Stimulated activated naive B cell treated with anti-CD40 and anti-IgM and Interleukin-4, amounts not matched to agents 10 μg/mL and 1 μg/mL and 100 μg/mL, for 72 hours (primary cell): Measurements from ENCODE around the gene ALKBH4.

Experiments
- ATAC-seq, 2 donors: fragments of 150-1000 bp; cut with Tn5 transposase; replicated peaks; 2 replicates each; pipeline ENCODE4 v1.10.0; 2021; ENCODE audit warnings: moderate library complexity in 1 of 2
- DNase-seq: peaks from one replicate; pipeline ENCODE4 v3.0.0; 2021
- H3K27ac Mint-ChIP-seq: one replicate; pipeline ENCODE4 v1.8.0; 2022; ENCODE audit warnings: mild to moderate bottlenecking, mixed read lengths
- H3K27me3 Mint-ChIP-seq, 2 donors: one replicate each; pipeline ENCODE4 v1.8.0; 2022; ENCODE audit warnings: mixed read lengths in 2 of 2
- H3K36me3 Mint-ChIP-seq, 2 donors: one replicate each; pipeline ENCODE4 v1.8.0; 2022; ENCODE audit warnings: mixed read lengths in 2 of 2, mild to moderate bottlenecking in 1 of 2
- H3K4me1 Mint-ChIP-seq, 2 donors: one replicate each; pipeline ENCODE4 v1.8.0; 2022; ENCODE audit warnings: mixed read lengths in 2 of 2, mild to moderate bottlenecking in 1 of 2
- H3K4me3 Mint-ChIP-seq, 2 donors: one replicate each; pipeline ENCODE4 v1.8.0; 2022; ENCODE audit warnings: mild to moderate bottlenecking in 2 of 2, mixed read lengths in 2 of 2, moderate library complexity in 1 of 2
- H3K9me3 Mint-ChIP-seq, 2 donors: one replicate each; pipeline ENCODE4 v1.8.0; 2022; ENCODE audit warnings: mixed read lengths in 2 of 2, mild to moderate bottlenecking in 1 of 2

Gene ALKBH4

GRCh38 chr7:102432442-102433218 lies 32.0 kb downstream of the ALKBH4 start:
- DNase-seq (no peak), ATAC-seq (peak; percentile 59 to 70)
- H3K9me3 Mint-ChIP-seq = peaks cover 0 to 2% of the 10 kb centered on the region in 2 donors
- peaks cover 39 to 72% of the 10 kb centered on the region in 2 donors for H3K4me1 Mint-ChIP-seq
- H3K27me3 Mint-ChIP-seq = no peaks in the 10 kb centered on the region
- H3K27ac Mint-ChIP-seq = peak overlapping the region; percentile 93
- peaks cover 24 to 35% of the 10 kb centered on the region in 2 donors for H3K36me3 Mint-ChIP-seq
- H3K4me3 Mint-ChIP-seq = peak overlapping the region; percentile 71 to 72

DNA sequence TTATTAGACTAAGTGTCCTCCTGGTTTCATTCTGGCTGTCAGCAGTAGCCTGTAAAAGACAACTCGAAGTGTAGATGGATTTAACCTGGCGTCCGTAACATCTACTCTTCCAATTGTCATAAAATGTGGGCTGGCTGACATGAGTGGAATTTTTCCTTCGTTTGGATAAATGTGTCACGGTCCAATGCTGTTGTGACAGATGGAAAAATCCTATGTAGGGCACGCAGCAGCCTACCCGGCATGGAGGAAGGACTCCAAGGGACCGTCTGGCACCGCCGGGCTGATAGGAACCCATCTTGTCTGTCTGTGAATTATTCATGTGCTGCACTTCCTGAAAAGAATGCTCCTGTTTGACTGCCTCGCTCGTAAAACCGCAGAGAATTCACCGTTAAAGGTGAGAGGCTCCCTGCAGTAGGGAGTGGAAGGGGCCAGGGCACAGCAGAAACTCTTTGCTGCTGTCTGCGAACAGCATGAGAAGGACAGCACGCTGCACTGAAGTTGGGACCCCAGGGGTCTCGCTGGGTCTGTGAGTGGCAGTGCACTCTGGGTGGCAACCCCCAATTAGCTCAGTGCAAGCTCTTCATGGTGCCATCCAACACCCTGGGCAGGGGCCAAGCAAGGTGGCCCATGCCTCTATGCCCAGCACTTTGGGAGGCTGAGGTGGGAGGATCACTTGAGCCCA lies 32.9 kb downstream of the ALKBH4 start:
- DNase-seq = no peak

DNA sequence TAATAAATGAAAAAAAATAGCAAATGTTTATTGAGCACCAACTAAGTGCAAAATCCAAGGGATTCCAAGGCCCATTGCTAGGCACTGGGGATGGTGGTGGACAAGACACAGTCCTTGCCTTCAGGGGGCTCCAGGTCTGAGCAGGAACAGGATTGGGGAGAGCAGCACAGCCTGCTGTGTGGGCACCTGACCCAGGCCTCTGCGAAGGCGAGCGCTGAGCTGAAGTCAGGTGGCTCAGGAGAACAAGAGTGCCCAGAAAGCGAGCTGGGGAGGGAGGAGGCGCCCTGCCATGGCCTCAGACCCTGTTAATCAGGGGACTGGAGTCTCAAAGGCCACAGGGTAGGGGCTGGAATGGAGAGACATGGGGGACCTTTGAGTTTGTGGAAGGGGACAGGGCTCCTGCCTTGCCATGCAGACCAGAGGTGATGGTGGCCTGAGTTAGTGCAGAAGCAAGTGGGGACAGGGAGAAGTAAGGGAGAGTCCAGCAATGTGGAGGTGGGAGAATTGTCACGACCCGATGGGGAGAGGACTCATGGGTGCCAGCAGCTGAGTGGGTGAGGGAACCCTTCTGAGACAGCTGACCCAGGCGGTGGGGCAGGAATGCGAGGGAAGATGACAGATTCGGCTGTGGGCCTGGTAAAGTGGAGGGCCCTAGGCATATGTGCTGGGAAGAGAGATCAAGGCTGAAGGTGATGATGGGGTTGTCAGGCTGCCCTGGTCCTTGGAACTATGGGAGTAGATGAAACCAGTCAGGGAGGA lies 35.3 kb downstream of the ALKBH4 start:
- DNase-seq (no peak), ATAC-seq (no peak)
- Mint-ChIP-seq H3K27me3 (no peaks in the 10 kb centered on the region), H3K27ac (peak overlapping the region; percentile 92), H3K9me3 (peaks cover 0 to 2% of the 10 kb centered on the region in 2 donors), H3K4me3 (peak overlapping the region; percentile 4 to 25), H3K36me3 (peaks cover 16 to 33% of the 10 kb centered on the region in 2 donors), H3K4me1 (peaks cover 51 to 76% of the 10 kb centered on the region in 2 donors)

More for the DNA sequence above, 32.9 kb downstream of the ALKBH4 start:
- Mint-ChIP-seq H3K27me3 (no peaks in the 10 kb centered on the region), H3K4me3 (peak overlapping the region; percentile 71 to 75), H3K27ac (peak overlapping the region; percentile 97), H3K4me1 (peaks cover 44 to 76% of the 10 kb centered on the region in 2 donors), H3K36me3 (peaks cover 24 to 34% of the 10 kb centered on the region in 2 donors), H3K9me3 (peaks cover 0 to 2% of the 10 kb centered on the region in 2 donors)
- peak; percentile 49 to 53 for ATAC-seq

GRCh38 chr7:102427019-102427405 lies 37.7 kb downstream of the ALKBH4 start:
- peak overlapping the region; percentile 83 for H3K4me3 Mint-ChIP-seq
- ATAC-seq (no peak), DNase-seq (no peak)
- H3K27me3 Mint-ChIP-seq = no peaks in the 10 kb centered on the region
- H3K36me3 Mint-ChIP-seq = peaks cover 18 to 39% of the 10 kb centered on the region in 2 donors
- H3K9me3 Mint-ChIP-seq = peaks cover 0 to 2% of the 10 kb centered on the region in 2 donors
- peak overlapping the region; percentile 100 for H3K27ac Mint-ChIP-seq
- peaks cover 59 to 83% of the 10 kb centered on the region in 2 donors for H3K4me1 Mint-ChIP-seq

DNA sequence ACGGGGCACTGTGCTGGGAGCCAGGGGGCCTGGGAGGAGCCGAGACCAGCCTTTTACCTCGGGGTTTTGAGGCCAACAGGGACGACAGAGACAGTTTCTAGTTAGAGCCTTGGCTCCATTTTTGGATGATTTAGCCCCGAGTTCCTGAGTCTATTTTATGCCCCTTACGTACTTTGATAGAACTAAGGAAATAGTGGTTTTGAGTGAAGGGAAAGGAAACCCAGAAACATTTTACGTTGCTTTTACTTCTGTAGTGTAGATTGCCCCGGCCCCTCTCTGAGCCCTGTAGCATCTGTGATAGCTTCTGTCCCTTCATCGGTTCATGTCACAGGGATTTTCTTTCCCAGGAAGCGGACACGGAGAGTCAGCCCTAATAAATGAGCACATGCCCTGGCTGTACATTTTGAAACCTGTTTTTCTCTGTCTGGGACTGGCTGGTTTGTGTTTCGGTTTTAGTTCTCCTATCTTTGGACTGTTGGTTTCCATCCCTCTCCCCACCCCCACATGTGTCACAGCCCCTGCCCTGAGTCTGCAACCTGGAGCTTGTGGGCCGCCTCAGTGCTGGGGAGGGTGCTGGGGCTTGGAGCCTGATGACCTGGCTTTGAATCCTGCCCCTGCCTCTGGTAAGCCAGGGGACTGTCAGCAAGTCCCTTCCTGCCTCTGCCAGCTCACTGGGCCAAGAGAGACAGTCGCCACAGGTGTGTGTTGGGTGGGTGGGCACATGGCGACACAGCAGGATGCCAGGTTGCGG lies 38.2 kb downstream of the ALKBH4 start:
- peak overlapping the region; percentile 100 for H3K27ac Mint-ChIP-seq
- DNase-seq = peak; percentile 81
- H3K4me1 Mint-ChIP-seq = peaks cover 54 to 78% of the 10 kb centered on the region in 2 donors

DNA sequence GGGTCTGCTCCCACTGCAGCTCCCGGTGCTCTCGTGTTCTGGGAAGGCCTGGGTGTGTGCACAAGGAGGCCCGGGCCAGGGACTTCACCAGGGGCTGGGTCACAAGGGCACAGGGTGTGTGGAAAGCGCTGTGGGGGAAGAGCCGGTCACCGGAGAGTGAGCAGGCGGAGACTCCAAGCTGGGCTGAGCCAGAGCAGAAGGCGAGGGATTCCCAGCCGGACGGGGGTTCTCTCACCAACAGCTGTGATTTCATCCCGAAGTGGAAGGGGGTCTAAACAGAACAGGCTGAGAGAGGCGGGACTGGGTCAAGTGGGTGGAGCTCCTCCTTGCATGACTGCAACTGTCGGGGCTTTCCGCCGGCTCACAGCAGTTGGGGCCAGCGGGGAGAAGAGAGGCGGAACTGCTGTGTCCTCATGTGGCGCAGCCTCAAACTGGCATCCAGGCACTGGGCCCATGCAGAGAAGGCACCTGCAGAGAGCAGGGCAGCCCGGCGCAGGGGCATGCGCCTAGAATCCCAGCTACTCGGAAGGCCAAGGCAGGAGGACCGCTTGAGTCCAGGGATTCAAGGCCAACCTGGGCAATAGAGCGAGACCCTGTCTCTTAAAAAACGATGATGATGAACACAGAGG lies 38.9 kb downstream of the ALKBH4 start:
- Mint-ChIP-seq H3K27me3 (no peaks in the 10 kb centered on the region), H3K27ac (peak overlapping the region; percentile 100), H3K4me1 (peaks cover 54 to 77% of the 10 kb centered on the region in 2 donors), H3K4me3 (peak overlapping the region; percentile 83), H3K36me3 (peaks cover 22 to 46% of the 10 kb centered on the region in 2 donors), H3K9me3 (peaks cover 0 to 2% of the 10 kb centered on the region in 2 donors)
- peak; percentile 82 for ATAC-seq
- DNase-seq = peak; percentile 91

More for the DNA sequence above, 38.2 kb downstream of the ALKBH4 start:
- peak; percentile 71 to 76 for ATAC-seq
- Mint-ChIP-seq H3K27me3 (no peaks in the 10 kb centered on the region), H3K36me3 (peaks cover 18 to 42% of the 10 kb centered on the region in 2 donors), H3K4me3 (peak overlapping the region; percentile 83), H3K9me3 (peaks cover 0 to 2% of the 10 kb centered on the region in 2 donors)

DNA sequence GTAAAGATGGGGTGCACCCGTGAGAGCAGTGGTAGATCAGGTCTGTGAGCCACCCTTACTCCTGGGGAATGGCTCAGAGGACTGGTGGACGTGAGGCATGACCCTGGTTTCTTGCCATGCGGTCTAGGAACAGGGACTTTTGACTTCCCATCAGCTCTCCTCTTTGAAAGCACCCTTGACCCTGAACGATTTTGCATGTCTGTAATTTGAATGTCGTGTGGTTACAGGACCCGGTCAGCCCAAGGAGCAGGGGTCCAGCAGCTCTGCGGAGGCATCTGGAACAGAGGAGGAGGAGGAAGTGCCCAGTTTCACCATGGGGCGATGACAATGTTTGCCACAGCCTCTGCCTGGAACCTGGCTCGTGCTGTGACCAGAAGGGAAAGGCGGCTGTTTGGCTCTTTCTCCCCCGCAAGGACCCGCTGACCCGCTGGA lies 39.9 kb downstream of the ALKBH4 start:
- Mint-ChIP-seq H3K36me3 (peaks cover 22 to 49% of the 10 kb centered on the region in 2 donors), H3K4me1 (peaks cover 59 to 77% of the 10 kb centered on the region in 2 donors), H3K27me3 (no peaks in the 10 kb centered on the region), H3K27ac (peak overlapping the region; percentile 100), H3K4me3 (peak overlapping the region; percentile 83), H3K9me3 (peaks cover 0 to 2% of the 10 kb centered on the region in 2 donors)
- DNase-seq (no peak), ATAC-seq (peak; percentile 2 to 4)

- Mint-ChIP-seq H3K27me3 (no peaks in the 10 kb centered on the region), H3K36me3 (peaks cover 25 to 49% of the 10 kb centered on the region in 2 donors), H3K4me3 (peak overlapping the region; percentile 83), H3K9me3 (no peaks in the 10 kb centered on the region), H3K27ac (peak overlapping the region; percentile 100), H3K4me1 (peaks cover 57 to 77% of the 10 kb centered on the region in 2 donors)
- DNase-seq (no peak), ATAC-seq (no peak)
Observed at GRCh38 chr7:102424129-102424551, 40.5 kb downstream of the ALKBH4 start.

DNA sequence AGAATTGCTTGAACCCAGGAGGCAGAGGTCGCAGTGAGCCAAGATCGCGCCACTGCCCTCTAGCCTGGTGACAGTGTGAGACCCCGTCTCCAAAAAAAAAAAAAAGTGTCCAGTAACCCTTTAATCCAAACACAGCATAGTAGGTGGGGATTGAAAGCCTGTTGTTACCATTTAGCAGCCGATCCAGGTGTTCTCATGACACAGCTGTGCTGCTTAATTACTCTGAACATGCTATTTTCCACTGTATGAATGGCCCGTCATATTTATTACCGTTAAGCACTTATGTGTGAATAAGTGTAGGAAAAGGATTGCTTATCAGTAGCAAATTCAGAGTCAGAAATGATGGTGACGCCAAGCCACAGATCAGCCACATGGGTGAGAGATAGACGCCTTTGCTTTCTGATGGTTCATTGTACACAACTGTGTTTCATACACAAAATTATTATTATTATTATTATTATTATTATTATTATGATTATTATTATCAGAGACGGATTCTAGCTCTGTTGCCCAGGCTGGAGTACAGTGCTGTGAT lies 42.9 kb downstream of the ALKBH4 start:
- Mint-ChIP-seq H3K36me3 (peaks cover 31 to 56% of the 10 kb centered on the region in 2 donors), H3K9me3 (peaks cover 0 to 1% of the 10 kb centered on the region in 2 donors), H3K27ac (peak overlapping the region; percentile 83), H3K4me1 (peaks cover 61 to 84% of the 10 kb centered on the region in 2 donors), H3K27me3 (no peaks in the 10 kb centered on the region), H3K4me3 (no peak overlapping the region)
- ATAC-seq = no peak
- no peak for DNase-seq

- Mint-ChIP-seq H3K27me3 (no peaks in the 10 kb centered on the region), H3K27ac (peak overlapping the region; percentile 16), H3K4me3 (no peak overlapping the region), H3K36me3 (peaks cover 35 to 45% of the 10 kb centered on the region in 2 donors), H3K9me3 (peaks cover 0 to 1% of the 10 kb centered on the region in 2 donors), H3K4me1 (peaks cover 48 to 72% of the 10 kb centered on the region in 2 donors)
- ATAC-seq (peak in 1 of 2 donors; percentile 31), DNase-seq (no peak)
Observed at GRCh38 chr7:102418592-102418991, 46.1 kb downstream of the ALKBH4 start.

DNA sequence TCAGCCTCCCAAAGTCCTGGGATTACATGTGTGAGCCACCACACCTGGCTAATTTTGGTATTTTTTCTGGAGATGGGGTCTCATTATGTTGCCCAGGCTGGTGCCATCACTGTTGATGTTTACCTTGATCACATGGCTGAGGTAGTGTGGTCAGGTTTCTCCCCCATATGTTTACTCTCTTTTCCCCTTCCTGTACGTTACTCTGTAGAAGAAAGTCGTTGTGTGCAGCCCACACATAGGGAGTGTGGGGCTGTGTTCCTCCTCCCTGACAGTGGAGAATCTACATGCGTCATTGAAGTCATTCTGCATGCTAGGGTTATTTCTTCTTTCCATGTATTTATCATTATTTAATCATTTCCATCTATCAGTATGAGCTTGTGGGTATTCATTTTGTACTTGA lies 47.6 kb downstream of the ALKBH4 start:
- H3K27ac Mint-ChIP-seq = peak overlapping the region; percentile 96
- DNase-seq = peak; percentile 24
- peak overlapping the region; percentile 29 to 52 for H3K4me3 Mint-ChIP-seq
- peaks cover 48 to 76% of the 10 kb centered on the region in 2 donors for H3K4me1 Mint-ChIP-seq
- H3K36me3 Mint-ChIP-seq = peaks cover 38 to 48% of the 10 kb centered on the region in 2 donors
- peak; percentile 37 to 54 for ATAC-seq
- H3K27me3 Mint-ChIP-seq = no peaks in the 10 kb centered on the region
- H3K9me3 Mint-ChIP-seq = peaks cover 0 to 1% of the 10 kb centered on the region in 2 donors

- H3K36me3 Mint-ChIP-seq = peaks cover 44 to 52% of the 10 kb centered on the region in 2 donors
Observed at GRCh38 chr7:102416406-102416805, 48.3 kb downstream of the ALKBH4 start.

More at GRCh38 chr7:102416406-102416805, 48.3 kb downstream of the ALKBH4 start:
- peak overlapping the region; percentile 74 to 76 for H3K4me3 Mint-ChIP-seq
- no peaks in the 10 kb centered on the region for H3K27me3 Mint-ChIP-seq
- peak; percentile 17 for DNase-seq
- H3K27ac Mint-ChIP-seq = peak overlapping the region; percentile 96
- peaks cover 0 to 1% of the 10 kb centered on the region in 2 donors for H3K9me3 Mint-ChIP-seq
- peak; percentile 45 to 61 for ATAC-seq
- peaks cover 52 to 82% of the 10 kb centered on the region in 2 donors for H3K4me1 Mint-ChIP-seq
